H9 (cell line): ENCODE data around the gene PSMB9. TPM values are rescaled to one million over a fixed set of nuclear protein-coding genes. Genes with fewer than 3 reads are reported as not detected.

ENCODE experiments used
- DNase-seq: peaks from one replicate; pipeline ENCODE4 v3.0.0-alpha.2; 2017
- H2AFZ ChIP-seq: one replicate; pipeline ENCODE4 v1.6.1; 2013; ENCODE audit warnings: mild to moderate bottlenecking, low read length, control low read depth, moderate library complexity
- H2AK5ac ChIP-seq: 2 replicates; pipeline ENCODE4 v1.6.1; 2013; ENCODE audit warnings: low read length, control low read depth, mixed read lengths; ENCODE audit not compliant: insufficient read length
- H2BK120ac ChIP-seq: one replicate; pipeline ENCODE4 v1.6.1; 2013; ENCODE audit warnings: low read depth, mild to moderate bottlenecking, low read length, control low read depth, inconsistent platforms; ENCODE audit not compliant: poor library complexity, severe bottlenecking
- H2BK12ac ChIP-seq: 2 replicates; pipeline ENCODE4 v1.6.1; 2013; ENCODE audit warnings: low read length, control low read depth, mixed read lengths, low read depth; ENCODE audit not compliant: insufficient read length
- H2BK15ac ChIP-seq: 2 replicates; pipeline ENCODE4 v1.6.1; 2013; ENCODE audit warnings: low read depth, low read length, control low read depth
- H2BK20ac ChIP-seq: one replicate; pipeline ENCODE4 v1.6.1; 2013; ENCODE audit warnings: low read depth, mild to moderate bottlenecking, low read length, control low read depth, inconsistent platforms; ENCODE audit not compliant: poor library complexity, severe bottlenecking
- H2BK5ac ChIP-seq: 2 replicates; pipeline ENCODE4 v1.6.1; 2013; ENCODE audit warnings: low read length, control low read depth, mixed read lengths; ENCODE audit not compliant: insufficient read length
- H3K14ac ChIP-seq: 2 replicates; pipeline ENCODE4 v1.6.1; 2013; ENCODE audit warnings: low read length, control low read depth; ENCODE audit not compliant: insufficient read depth
- H3K18ac ChIP-seq: 2 replicates; pipeline ENCODE4 v1.6.1; 2013; ENCODE audit warnings: low read depth, mild to moderate bottlenecking, mixed read lengths, low read length, control low read depth; ENCODE audit not compliant: insufficient read length
- H3K23ac ChIP-seq: 2 replicates; pipeline ENCODE4 v1.6.1; 2013; ENCODE audit warnings: low read length, control low read depth, mixed read lengths, low read depth; ENCODE audit not compliant: insufficient read length
- H3K23me2 ChIP-seq: 2 replicates; pipeline ENCODE4 v1.6.1; 2013; ENCODE audit warnings: low read depth, mild to moderate bottlenecking, mixed read lengths, low read length, control low read depth; ENCODE audit not compliant: insufficient read length, poor library complexity, severe bottlenecking
- H3K27ac ChIP-seq: 2 replicates; pipeline ENCODE4 v1.5.1; 2013; ENCODE audit warnings: low read length, control low read depth, mixed read lengths, low read depth; ENCODE audit not compliant: insufficient read length
- H3K27me3 ChIP-seq: 2 replicates; pipeline ENCODE4 v1.6.1; 2013; ENCODE audit warnings: low read length, control low read depth, inconsistent platforms; ENCODE audit not compliant: insufficient read depth
- H3K4ac ChIP-seq: 2 replicates; pipeline ENCODE4 v1.6.1; 2013; ENCODE audit warnings: low read depth, mild to moderate bottlenecking, control low read depth, inconsistent platforms, low read length, moderate library complexity
- H3K4me1 ChIP-seq: 2 replicates; pipeline ENCODE4 v1.6.1; 2013; ENCODE audit warnings: low read length, control low read depth, inconsistent platforms; ENCODE audit not compliant: insufficient read depth
- H3K4me2 ChIP-seq: 2 replicates; pipeline ENCODE4 v1.6.1; 2013; ENCODE audit warnings: low read length, control low read depth, mixed read lengths; ENCODE audit not compliant: insufficient read length, insufficient read depth
- H3K56ac ChIP-seq: 2 replicates; pipeline ENCODE4 v1.6.1; 2013; ENCODE audit warnings: low read depth, mild to moderate bottlenecking, mixed read lengths, low read length, control low read depth; ENCODE audit not compliant: insufficient read length
- H3K79me1 ChIP-seq: 2 replicates; pipeline ENCODE4 v1.6.1; 2013; ENCODE audit warnings: low read depth, mild to moderate bottlenecking, moderate library complexity, low read length, control low read depth, inconsistent platforms; ENCODE audit not compliant: insufficient read depth, poor library complexity, severe bottlenecking
- H3K79me2 ChIP-seq: 2 replicates; pipeline ENCODE4 v1.6.1; 2013; ENCODE audit warnings: low read length, control low read depth, inconsistent platforms; ENCODE audit not compliant: insufficient read depth
- H3K9ac ChIP-seq: 2 replicates; pipeline ENCODE4 v1.6.1; 2013; ENCODE audit warnings: low read length, control low read depth, mixed read lengths; ENCODE audit not compliant: insufficient read length; ENCODE audit errors: extremely low read depth
- H3K9me3 ChIP-seq: one replicate; pipeline ENCODE4 v1.6.1; 2013; ENCODE audit warnings: low read depth, low read length, inconsistent platforms; ENCODE audit not compliant: control insufficient read depth
- H3T11ph ChIP-seq: one replicate; pipeline ENCODE4 v1.6.1; 2013; ENCODE audit warnings: mild to moderate bottlenecking, low read length, control low read depth, inconsistent platforms
- H4K20me1 ChIP-seq: one replicate; pipeline ENCODE4 v1.6.1; 2013; ENCODE audit not compliant: control insufficient read depth, insufficient read length, insufficient read depth
- H4K5ac ChIP-seq: 2 replicates; pipeline ENCODE4 v1.6.1; 2013; ENCODE audit warnings: low read depth, mild to moderate bottlenecking, mixed read lengths, low read length, control low read depth; ENCODE audit not compliant: insufficient read length
- H4K8ac ChIP-seq: replicated peaks from 2 replicates; pipeline ENCODE4 v1.6.1; 2013; ENCODE audit warnings: low read length, control low read depth, mixed read lengths, low read depth; ENCODE audit not compliant: insufficient read length
- H4K91ac ChIP-seq: 2 replicates; pipeline ENCODE4 v1.6.1; 2013; ENCODE audit warnings: low read depth, mild to moderate bottlenecking, moderate library complexity, mixed read lengths, low read length, control low read depth; ENCODE audit not compliant: insufficient read length
- H3K27ac Mint-ChIP-seq, 3 experiments: 2 replicates in 2 of 3; 3 replicates in 1 of 3; pipeline ENCODE4 v1.8.0; 2020 to 2021; ENCODE audit warnings: mixed read lengths in 3 of 3, mild to moderate bottlenecking in 1 of 3, moderate library complexity in 1 of 3
- H3K27me3 Mint-ChIP-seq: 2 replicates; pipeline ENCODE4 v1.8.0; 2021; ENCODE audit warnings: low read depth, mild to moderate bottlenecking, moderate library complexity, mixed read lengths
- H3K36me3 Mint-ChIP-seq, 3 experiments: 2 replicates in 2 of 3; 3 replicates in 1 of 3; pipeline ENCODE4 v1.8.0; 2020 to 2021; ENCODE audit warnings: low read depth in 3 of 3, mixed read lengths in 3 of 3; ENCODE audit not compliant: insufficient read depth in 1 of 3
- H3K4me1 Mint-ChIP-seq, 2 experiments: 2 replicates each; pipeline ENCODE4 v1.8.0; 2020; ENCODE audit warnings: mixed read lengths in 2 of 2
- H3K4me3 Mint-ChIP-seq, 2 experiments: 2 replicates in 1 of 2; 3 replicates in 1 of 2; pipeline ENCODE4 v1.8.0; 2020 to 2021; ENCODE audit warnings: mild to moderate bottlenecking in 2 of 2, mixed read lengths in 2 of 2, moderate library complexity in 1 of 2
- H3K9me3 Mint-ChIP-seq, 2 experiments: 2 replicates in 1 of 2; 3 replicates in 1 of 2; pipeline ENCODE4 v1.8.0; 2020; ENCODE audit warnings: mild to moderate bottlenecking in 2 of 2, mixed read lengths in 2 of 2, moderate library complexity in 1 of 2
- CTCF ChIP-seq: fragments of 200-600 bp; sonication (generic); conservative IDR thresholded peaks from 3 replicates; pipeline ENCODE4 v1.8.0; 2021; ENCODE audit warnings: antibody characterized with exemption, mild to moderate bottlenecking
- WGBS: extraction: QIAGEN DNeasy Blood & Tissue Kit; methylation state at CpG from one replicate; pipeline ENCODE4 v1.1.7; 2013; ENCODE audit warnings: missing lambda C conversion rate, low lambda C conversion rate, mixed read lengths; ENCODE audit not compliant: insufficient read length; ENCODE audit errors: extremely low coverage; 5-methylcytosine and 5-hydroxymethylcytosine counted together
- total RNA-seq: library from RNA; stranded (reverse); gene quantifications from 2 replicates; pipeline ENCODE4 v1.2.1, GENCODE V29; 2021

Gene PSMB9
- total RNA-seq, 1 experiment from 2014 or later = 3.5 TPM

- no peak overlapping the region for H3K23ac ChIP-seq
- H3K23me2 ChIP-seq = no peaks in the 10 kb centered on the region
- no peak for DNase-seq
- no peak overlapping the region for H2BK15ac ChIP-seq
- no peak overlapping the region for H3K4me2 ChIP-seq
- H3K27ac ChIP-seq = no peak overlapping the region
- no peak overlapping the region for H3K27ac Mint-ChIP-seq
- H3K4ac ChIP-seq = no peak overlapping the region
- H3K4me1 ChIP-seq = no peaks in the 10 kb centered on the region
- no peak overlapping the region for H3K18ac ChIP-seq
- no peak overlapping the region for H3K9ac ChIP-seq
- H3K79me1 ChIP-seq = no peaks in the 10 kb centered on the region
- no peak overlapping the region for H4K5ac ChIP-seq
- no peaks in the 10 kb centered on the region for H4K20me1 ChIP-seq
- no peaks in the 10 kb centered on the region for H3K9me3 ChIP-seq
- no peak overlapping the region for H2BK120ac ChIP-seq
- no peak overlapping the region for H2BK12ac ChIP-seq
- H3K4me3 Mint-ChIP-seq = no peak overlapping the region
- WGBS = no CpG with 5 or more reads among the region's 8 CpGs
- no peak for TF ChIP-seq CTCF
- no peak overlapping the region for H3K14ac ChIP-seq
- no peaks in the 10 kb centered on the region for H3K27me3 ChIP-seq
- H3T11ph ChIP-seq = no peak overlapping the region
- no peaks in the 10 kb centered on the region for H3K36me3 Mint-ChIP-seq
- no peak overlapping the region for H3K56ac ChIP-seq
- H3K27me3 Mint-ChIP-seq = peaks cover 19% of the 10 kb centered on the region
- no peak overlapping the region for H4K8ac ChIP-seq
- H3K9me3 Mint-ChIP-seq = no peaks in the 10 kb centered on the region
- H2BK5ac ChIP-seq = no peak overlapping the region
- no peak overlapping the region for H4K91ac ChIP-seq
- H3K79me2 ChIP-seq = no peaks in the 10 kb centered on the region
- no peak overlapping the region for H2AFZ ChIP-seq
- no peak overlapping the region for H2AK5ac ChIP-seq
- H3K4me1 Mint-ChIP-seq = 0 out of 4 replicates have a peak, but pooled peaks cover 0 to 2% of the 10 kb centered on the region in 2 experiments
- H2BK20ac ChIP-seq = no peak overlapping the region
Measured at GRCh38 chr6:32867554-32868256, 13.7 kb downstream of the PSMB9 start.
